K562 (cell line): Measurements from ENCODE around the gene TMEM120B. TPM values are rescaled to one million over a fixed set of nuclear protein-coding genes. Genes with fewer than 3 reads are reported as not detected.

Experiments
- ATAC-seq: fragments of 200-7000 bp; cut with Tn5 transposase; 3 replicates; pipeline ENCODE4 v1.9.1; 2020; ENCODE audit warnings: moderate library complexity
- BruUV-seq: library from RNA; stranded (reverse); fragments of 400-500 nt; replicated peaks from 2 replicates; lab custom pipeline; 2021; lab: Mats Ljungman, UMichigan
- CTCF ChIA-PET: fragments of 300-600 bp; formaldehyde crosslinking; extraction: SDS; loops from one replicate; lab custom pipeline; 2021; ENCODE audit warnings: low intra/inter-chr PET ratio; lab: Yijun Ruan, JAX
- POLR2A ChIA-PET: fragments of 300-600, 350-650 bp; sonication (Branson Sonifier 250); formaldehyde crosslinking; extraction: SDS; loops from one replicate; lab custom pipeline; 2021; ENCODE audit warnings: antibody characterized with exemption, inconsistent platforms; lab: Yijun Ruan, JAX
- DNase-seq, 4 experiments: peaks; one replicate each; pipeline versions ENCODE4 v3.0.0 to v3.0.0-alpha.2; 2011 to 2018; ENCODE audit warnings: low spot score in 3 of 4, mixed read lengths in 3 of 4; ENCODE audit errors: extremely low read depth in 1 of 4
- FAIRE-seq: peaks from 2 replicates; lab custom pipeline; 2011; peaks lifted over from hg19 to GRCh38; lab: Jason Lieb, UNC
- H2AFZ ChIP-seq: 2 replicates; pipeline ENCODE4 v1.6.0; 2011; ENCODE audit warnings: low read depth, low read length, control low read depth, inconsistent platforms
- H3K27ac ChIP-seq: fragments of 200-600 bp; 3 replicates; pipeline ENCODE4 v1.8.0; 2011; ENCODE audit warnings: low read depth, mild to moderate bottlenecking, control low read depth, inconsistent platforms, low read length, moderate library complexity, mixed read lengths; ENCODE audit errors: extremely low read depth
- H3K27me3 ChIP-seq, 2 experiments: fragments of 300-600 bp in 1 of 2; 2 replicates in 1 of 2; 3 replicates in 1 of 2; pipeline versions ENCODE4 v1.6.0 to v1.8.0; 2011; ENCODE audit warnings: inconsistent platforms in 2 of 2, low read length in 2 of 2, mild to moderate bottlenecking in 1 of 2, mixed read lengths in 1 of 2, moderate library complexity in 1 of 2; ENCODE audit not compliant: control insufficient read depth in 2 of 2, insufficient read depth in 2 of 2
- H3K36me3 ChIP-seq: fragments of 300-600 bp; 3 replicates; pipeline ENCODE4 v1.8.0; 2011; ENCODE audit warnings: mild to moderate bottlenecking, low read length, inconsistent platforms; ENCODE audit not compliant: control insufficient read depth, insufficient read depth
- H3K4me1 ChIP-seq, 2 experiments: fragments of 200-600 bp in 1 of 2; replicated peaks in 1 of 2; 2 replicates in 1 of 2; 3 replicates in 1 of 2; pipeline versions ENCODE4 v1.5.1 to v1.8.0; 2011; ENCODE audit warnings: inconsistent platforms in 2 of 2, low read length in 2 of 2, mild to moderate bottlenecking in 1 of 2, mixed read lengths in 1 of 2, moderate library complexity in 1 of 2; ENCODE audit not compliant: control insufficient read depth in 2 of 2, insufficient read depth in 2 of 2
- H3K4me2 ChIP-seq: 2 replicates; pipeline ENCODE4 v1.6.1; 2011; ENCODE audit warnings: low read length, control low read depth, inconsistent platforms, mixed read lengths; ENCODE audit not compliant: insufficient read depth
- H3K4me3 ChIP-seq: fragments of 200-600 bp; sonication (generic), shearing (Covaris generic); 2 replicates; pipeline ENCODE4 v1.5.1; 2016; ENCODE audit warnings: control low read depth, inconsistent platforms
- H3K79me2 ChIP-seq: fragments of 200-600 bp; 3 replicates; pipeline ENCODE4 v1.8.0; 2011; ENCODE audit warnings: low read length, inconsistent platforms; ENCODE audit not compliant: control insufficient read depth, insufficient read depth
- H3K9ac ChIP-seq, 2 experiments: 2 replicates each; pipeline versions ENCODE4 v1.6.0 to v1.6.1; 2011; ENCODE audit warnings: low read depth in 2 of 2, low read length in 2 of 2, control low read depth in 1 of 2, inconsistent platforms in 1 of 2, mild to moderate bottlenecking in 1 of 2, mixed read lengths in 1 of 2; ENCODE audit not compliant: insufficient read depth in 1 of 2
- H3K9me1 ChIP-seq: one replicate; pipeline ENCODE4 v1.6.0; 2011; ENCODE audit warnings: inconsistent platforms, mild to moderate bottlenecking, low read length, moderate library complexity; ENCODE audit not compliant: control insufficient read depth, insufficient read depth
- H3K9me3 ChIP-seq: replicated peaks from 2 replicates; pipeline ENCODE4 v1.5.1; 2011; ENCODE audit warnings: low read depth, low read length, inconsistent platforms; ENCODE audit not compliant: control insufficient read depth, insufficient read depth
- H4K20me1 ChIP-seq: replicated peaks from 2 replicates; pipeline ENCODE4 v1.6.1; 2011; ENCODE audit warnings: low read length, inconsistent platforms, mixed read lengths; ENCODE audit not compliant: control insufficient read depth, insufficient read depth
- C11orf30 ChIP-seq: fragments of 450-650 bp; IDR thresholded peaks from 2 replicates; pipeline ENCODE4 v1.6.1; 2016; ENCODE audit warnings: low read depth, mild to moderate bottlenecking
- DACH1 ChIP-seq: fragments of 450-650 bp; IDR thresholded peaks from 2 replicates; pipeline ENCODE4 v1.6.1; 2018; ENCODE audit not compliant: partially characterized antibody
- ELF1 ChIP-seq: fragments of 200-800 bp; sonication (Bioruptor generic); IDR thresholded peaks from 2 replicates; pipeline ENCODE4 v1.6.1; 2016; ENCODE audit warnings: missing genetic modification characterization, missing compliant biosample characterization
- JUN ChIP-seq, 2 experiments: sonication (generic) in 1 of 2; formaldehyde crosslinking in 1 of 2; IDR thresholded peaks; 2 replicates each; pipeline versions ENCODE4 v1.6.1 to v1.8.0; 2012 to 2022; ENCODE audit warnings: borderline replicate concordance in 2 of 2, mild to moderate bottlenecking in 2 of 2, improper control_type of control experiment in 1 of 2, low read depth in 1 of 2, low read length in 1 of 2, missing genetic modification reagents in 1 of 2
- MXI1 ChIP-seq: IDR thresholded peaks from 2 replicates; pipeline ENCODE4 v1.6.1; 2011; ENCODE audit warnings: low read depth, mild to moderate bottlenecking, improper control_type of control experiment, low read length
- NFE2 ChIP-seq: IDR thresholded peaks from 2 replicates; pipeline ENCODE4 v1.6.1; 2014; ENCODE audit warnings: antibody characterized with exemption, low read depth
- NFE2L1 ChIP-seq: fragments of 450-650 bp; IDR thresholded peaks from 2 replicates; pipeline ENCODE4 v1.6.1; 2016; ENCODE audit warnings: missing genetic modification characterization, low read depth, mild to moderate bottlenecking, missing compliant biosample characterization, moderate library complexity, borderline replicate concordance
- RBBP5 ChIP-seq: fragments of 200-600 bp; sonication (generic); IDR thresholded peaks from 2 replicates; pipeline ENCODE4 v1.6.1; 2012; ENCODE audit warnings: borderline replicate concordance, mild to moderate bottlenecking, low read length, control low read depth, inconsistent platforms; ENCODE audit not compliant: insufficient read depth, poor library complexity, severe bottlenecking
- SP2 ChIP-seq: IDR thresholded peaks from 2 replicates; pipeline ENCODE4 v1.6.1; 2011; ENCODE audit warnings: mild to moderate bottlenecking, low read depth, low read length, moderate library complexity; ENCODE audit not compliant: poor library complexity, severe bottlenecking; ENCODE audit errors: extremely low read depth
- ZBED1 ChIP-seq: IDR thresholded peaks from 2 replicates; pipeline ENCODE4 v1.6.1; 2014
- ZBTB7A ChIP-seq: IDR thresholded peaks from 2 replicates; pipeline ENCODE4 v1.6.1; 2011; ENCODE audit warnings: low read depth, mild to moderate bottlenecking, low read length, moderate library complexity, borderline replicate concordance; ENCODE audit not compliant: control insufficient read depth
- ZNF41 ChIP-seq: fragments of 250-450 bp; sonication (Bioruptor Pico); conservative IDR thresholded peaks from 2 replicates; pipeline ENCODE4 v1.4.0; 2020; ENCODE audit warnings: mild to moderate bottlenecking
- ZNF696 ChIP-seq: fragments of 250-450 bp; sonication (Bioruptor Pico); conservative IDR thresholded peaks from 2 replicates; pipeline ENCODE4 v1.4.0; 2020; ENCODE audit warnings: mild to moderate bottlenecking, moderate library complexity
- ZNF77 ChIP-seq: fragments of 250-450 bp; sonication (Bioruptor Pico); IDR thresholded peaks from 2 replicates; pipeline ENCODE4 v1.5.0; 2020
- WGBS: fragments of 100-300 bp; shearing (Covaris generic); methylation state at CpG from one replicate; pipeline ENCODE4 v1.1.6; 2016; ENCODE audit warnings: low coverage, mixed read lengths; ENCODE audit not compliant: insufficient coverage; ENCODE audit errors: missing lambda C conversion rate; 5-methylcytosine and 5-hydroxymethylcytosine counted together
- in situ Hi-C: fragments of 300-500 bp; cut with MboI; formaldehyde crosslinking; loops from 4 replicates; pipeline ENCODE4 v1.15.0; 2018; ENCODE audit warnings: inconsistent platforms, mixed read lengths
- intact Hi-C: fragments of 100-400 bp; cut with micrococcal nuclease; formaldehyde crosslinking; loops from 2 replicates; pipeline ENCODE4 v1.14.2; 2022
- polyA plus RNA-seq, 8 experiments: library from polyadenylated mRNA; depleted of rRNA in 4 of 8; stranded (reverse) in 5 of 8; unstranded in 3 of 8; fragments of >200 nt; fragmentation: Nextera tagmentation in 2 of 8; fragmentation: Illumina TruSeq in 1 of 8; extraction: Ambion mirVana in 2 of 8; extraction: Trizol in 1 of 8; gene quantifications; 2 replicates each; pipeline versions ENCODE4 v1.2.1 to v1.2.3, GENCODE V29; 2011 to 2014; ENCODE audit warnings: inconsistent platforms in 1 of 8, missing spikeins in 1 of 8
- total RNA-seq, 7 experiments: library from RNA; depleted of rRNA in 6 of 7; stranded (reverse); fragments of >200 nt in 6 of 7; fragmentation: Illumina TruSeq in 2 of 7; extraction: Trizol in 2 of 7; gene quantifications; 2 replicates each; pipeline versions ENCODE4 v1.2.1 to v1.2.3, GENCODE V29; 2011 to 2021; ENCODE audit warnings: low replicate concordance in 1 of 7
- TF ChIP-seq, protein P1 (sequence below), 3 experiments: IDR thresholded peaks in 2 of 3; conservative IDR thresholded peaks in 1 of 3; 2 replicates each; pipeline ENCODE4 v1.5.1; 2011 to 2012; ENCODE audit warnings: low read length in 3 of 3, mild to moderate bottlenecking in 3 of 3, control low read depth in 2 of 3, improper control_type of control experiment in 1 of 3, inconsistent platforms in 1 of 3, low read depth in 1 of 3, mixed read lengths in 1 of 3, moderate library complexity in 1 of 3; ENCODE audit not compliant: insufficient read depth in 2 of 3
- TF ChIP-seq, protein P2 (sequence below): fragments of 200-800 bp; sonication (Bioruptor generic); IDR thresholded peaks from 2 replicates; pipeline ENCODE4 v1.6.1; 2017; ENCODE audit warnings: missing genetic modification characterization, missing compliant biosample characterization
- TF ChIP-seq, protein P3 (sequence below): sonication (generic); formaldehyde crosslinking; IDR thresholded peaks from 2 replicates; pipeline ENCODE4 v1.5.0; 2020; ENCODE audit warnings: missing genetic modification reagents

The TMEM120B gene
- total and polyA plus RNA-seq, 9 of the 15 experiments (the other 6 are each of a cell fraction or from before 2014, with no cell fraction given), result 1.7 to 18.6 (median 7.4) TPM

- ChIA-PET POLR2A (interaction anchor here (0.5 to 2.2 kb wide), 11 partner anchors 11 to 377 kb away, joined by 3 to 11 read pairs (median 4); partner anchors contain the start of gene PSMD9), CTCF (interaction anchor here (0.6 kb wide), 2 partner anchors 10 to 155 kb away, joined by 3 read pairs; no protein-coding TSS in a partner anchor)
- Histone ChIP-seq H3K36me3 (peaks cover 16% of the 10 kb centered on the region; the same call in 1 of the 3 replicates), H3K4me3 (peak overlapping the region; percentile 96), H3K9ac (peak overlapping the region; percentile 78 to 94), H3K27ac (peak overlapping the region; percentile 78), H3K4me2 (peak overlapping the region; percentile 91), H3K9me1 (peaks cover 3% of the 10 kb centered on the region), H3K4me1 (peaks cover 26 to 33% of the 10 kb centered on the region in 2 experiments), H3K27me3 (no peaks in the 10 kb centered on the region), H2AFZ (peak overlapping the region; percentile 97), H3K79me2 (peaks cover 39% of the 10 kb centered on the region), H3K9me3 (no peaks in the 10 kb centered on the region), H4K20me1 (0 out of 2 replicates have a peak, but pooled peaks cover 3% of the 10 kb centered on the region)
- peak; percentile 55 for FAIRE-seq
- WGBS, result under 1% methylated on average over 16 of the region's 16 CpGs
- TSS peak; percentile 87 for BruUV-seq
- ATAC-seq, result peak; percentile 62
- DNase-seq, result peak in 2 of 4 experiments; percentile 55 to 75
- in situ Hi-C loops, result no loop called here
- intact Hi-C loops, result loop anchor here (2.0 kb wide), 1 partner anchor 27 kb away; no protein-coding TSS in a partner anchor
- TF ChIP-seq DACH1, result peak; percentile 98
- no peak for TF ChIP-seq ELF1
- TF ChIP-seq, protein P1, sequence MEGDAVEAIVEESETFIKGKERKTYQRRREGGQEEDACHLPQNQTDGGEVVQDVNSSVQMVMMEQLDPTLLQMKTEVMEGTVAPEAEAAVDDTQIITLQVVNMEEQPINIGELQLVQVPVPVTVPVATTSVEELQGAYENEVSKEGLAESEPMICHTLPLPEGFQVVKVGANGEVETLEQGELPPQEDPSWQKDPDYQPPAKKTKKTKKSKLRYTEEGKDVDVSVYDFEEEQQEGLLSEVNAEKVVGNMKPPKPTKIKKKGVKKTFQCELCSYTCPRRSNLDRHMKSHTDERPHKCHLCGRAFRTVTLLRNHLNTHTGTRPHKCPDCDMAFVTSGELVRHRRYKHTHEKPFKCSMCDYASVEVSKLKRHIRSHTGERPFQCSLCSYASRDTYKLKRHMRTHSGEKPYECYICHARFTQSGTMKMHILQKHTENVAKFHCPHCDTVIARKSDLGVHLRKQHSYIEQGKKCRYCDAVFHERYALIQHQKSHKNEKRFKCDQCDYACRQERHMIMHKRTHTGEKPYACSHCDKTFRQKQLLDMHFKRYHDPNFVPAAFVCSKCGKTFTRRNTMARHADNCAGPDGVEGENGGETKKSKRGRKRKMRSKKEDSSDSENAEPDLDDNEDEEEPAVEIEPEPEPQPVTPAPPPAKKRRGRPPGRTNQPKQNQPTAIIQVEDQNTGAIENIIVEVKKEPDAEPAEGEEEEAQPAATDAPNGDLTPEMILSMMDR (IDR thresholded peaks at IDR 0.05 in 2 of 3, conservative IDR thresholded peaks at IDR 0.05 in 1 of 3; ENCODE audit: insufficient read depth in 2 of 3, low read depth in 1 of 3, low read length in 3 of 3), result no peak
- TF ChIP-seq NFE2L1, result no peak
- peak; percentile 4; the same call in 1 of the 2 replicates for TF ChIP-seq NFE2
- TF ChIP-seq ZNF77 (CRISPR knock-in tag), result no peak
- no peak for TF ChIP-seq ZNF696 (CRISPR knock-in tag)
- TF ChIP-seq MXI1, result 0 out of 2 replicates have a peak, but pooled peaks have one; percentile 11
- TF ChIP-seq SP2, result no peak
- no peak for TF ChIP-seq ZNF41
- no peak for TF ChIP-seq ZBED1
- no peak for TF ChIP-seq RBBP5
- TF ChIP-seq, protein P2, sequence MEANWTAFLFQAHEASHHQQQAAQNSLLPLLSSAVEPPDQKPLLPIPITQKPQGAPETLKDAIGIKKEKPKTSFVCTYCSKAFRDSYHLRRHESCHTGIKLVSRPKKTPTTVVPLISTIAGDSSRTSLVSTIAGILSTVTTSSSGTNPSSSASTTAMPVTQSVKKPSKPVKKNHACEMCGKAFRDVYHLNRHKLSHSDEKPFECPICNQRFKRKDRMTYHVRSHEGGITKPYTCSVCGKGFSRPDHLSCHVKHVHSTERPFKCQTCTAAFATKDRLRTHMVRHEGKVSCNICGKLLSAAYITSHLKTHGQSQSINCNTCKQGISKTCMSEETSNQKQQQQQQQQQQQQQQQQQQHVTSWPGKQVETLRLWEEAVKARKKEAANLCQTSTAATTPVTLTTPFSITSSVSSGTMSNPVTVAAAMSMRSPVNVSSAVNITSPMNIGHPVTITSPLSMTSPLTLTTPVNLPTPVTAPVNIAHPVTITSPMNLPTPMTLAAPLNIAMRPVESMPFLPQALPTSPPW, result no peak
- TF ChIP-seq ZBTB7A, result no peak
- TF ChIP-seq, protein P3, sequence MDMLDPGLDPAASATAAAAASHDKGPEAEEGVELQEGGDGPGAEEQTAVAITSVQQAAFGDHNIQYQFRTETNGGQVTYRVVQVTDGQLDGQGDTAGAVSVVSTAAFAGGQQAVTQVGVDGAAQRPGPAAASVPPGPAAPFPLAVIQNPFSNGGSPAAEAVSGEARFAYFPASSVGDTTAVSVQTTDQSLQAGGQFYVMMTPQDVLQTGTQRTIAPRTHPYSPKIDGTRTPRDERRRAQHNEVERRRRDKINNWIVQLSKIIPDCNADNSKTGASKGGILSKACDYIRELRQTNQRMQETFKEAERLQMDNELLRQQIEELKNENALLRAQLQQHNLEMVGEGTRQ (CRISPR knock-in tag), result no peak
- TF ChIP-seq C11orf30, result no peak
- no peak for TF ChIP-seq JUN (IDR thresholded peaks at IDR 0.05; ENCODE audit: borderline replicate concordance, low read depth, low read length)
- no peak for TF ChIP-seq JUN (CRISPR knock-in tag; IDR thresholded peaks at IDR 0.05; ENCODE audit: borderline replicate concordance)
Observed at GRCh38 chr12:121712190-121712460, 427 bp upstream of the TMEM120B start.
